GM13976 (cell line): ENCODE data around the gene CHST10.

Source experiments
- DNase-seq: peaks from one replicate; pipeline ENCODE4 v3.0.0; 2012; ENCODE audit warnings: low spot score
- in situ Hi-C: fragments of 300-500 bp; cut with MboI; formaldehyde crosslinking; loops from one replicate; pipeline ENCODE4 v1.12.0; 2022; ENCODE audit warnings: low sequenced_read_pairs, mixed read lengths, inconsistent platforms; ENCODE audit not compliant: unreplicated experiment
- TF ChIP-seq, protein P1 (sequence below): IDR thresholded peaks from 2 replicates; pipeline ENCODE4 v1.5.1; 2012; ENCODE audit warnings: borderline replicate concordance, mild to moderate bottlenecking; ENCODE audit not compliant: insufficient read depth; ENCODE audit errors: extremely low read depth, missing control alignments, control extremely low read depth

Gene CHST10

GRCh38 chr2:100418406-100418962 is 1.0 kb upstream of the CHST10 start:
- no peak for DNase-seq
- in situ Hi-C loops: no loop called here
- TF ChIP-seq, protein P1, sequence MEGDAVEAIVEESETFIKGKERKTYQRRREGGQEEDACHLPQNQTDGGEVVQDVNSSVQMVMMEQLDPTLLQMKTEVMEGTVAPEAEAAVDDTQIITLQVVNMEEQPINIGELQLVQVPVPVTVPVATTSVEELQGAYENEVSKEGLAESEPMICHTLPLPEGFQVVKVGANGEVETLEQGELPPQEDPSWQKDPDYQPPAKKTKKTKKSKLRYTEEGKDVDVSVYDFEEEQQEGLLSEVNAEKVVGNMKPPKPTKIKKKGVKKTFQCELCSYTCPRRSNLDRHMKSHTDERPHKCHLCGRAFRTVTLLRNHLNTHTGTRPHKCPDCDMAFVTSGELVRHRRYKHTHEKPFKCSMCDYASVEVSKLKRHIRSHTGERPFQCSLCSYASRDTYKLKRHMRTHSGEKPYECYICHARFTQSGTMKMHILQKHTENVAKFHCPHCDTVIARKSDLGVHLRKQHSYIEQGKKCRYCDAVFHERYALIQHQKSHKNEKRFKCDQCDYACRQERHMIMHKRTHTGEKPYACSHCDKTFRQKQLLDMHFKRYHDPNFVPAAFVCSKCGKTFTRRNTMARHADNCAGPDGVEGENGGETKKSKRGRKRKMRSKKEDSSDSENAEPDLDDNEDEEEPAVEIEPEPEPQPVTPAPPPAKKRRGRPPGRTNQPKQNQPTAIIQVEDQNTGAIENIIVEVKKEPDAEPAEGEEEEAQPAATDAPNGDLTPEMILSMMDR: no peak

DNA sequence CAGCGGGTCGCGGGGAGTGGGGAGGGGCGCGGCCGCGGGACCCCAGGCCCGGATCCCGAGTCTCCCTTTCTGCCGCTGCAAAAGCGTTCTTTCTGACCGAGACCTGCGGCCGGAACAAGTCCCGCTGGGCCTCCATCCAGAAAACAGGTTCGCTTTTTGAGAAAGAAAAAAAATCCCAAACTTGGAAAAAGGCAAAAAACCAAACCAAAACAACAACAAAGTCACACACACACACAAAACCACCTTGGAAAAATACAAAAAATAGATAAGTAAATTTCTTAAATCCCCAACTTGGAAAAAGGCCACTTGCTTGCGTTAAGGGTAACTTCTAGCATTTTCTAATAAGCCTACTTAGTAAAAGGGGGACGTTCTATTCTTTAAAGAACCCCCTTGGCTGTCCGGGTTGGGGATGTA is 250 bp upstream of the CHST10 start:
- TF ChIP-seq, protein P1: no peak
- in situ Hi-C loops: no loop called here
- DNase-seq: no peak

DNA sequence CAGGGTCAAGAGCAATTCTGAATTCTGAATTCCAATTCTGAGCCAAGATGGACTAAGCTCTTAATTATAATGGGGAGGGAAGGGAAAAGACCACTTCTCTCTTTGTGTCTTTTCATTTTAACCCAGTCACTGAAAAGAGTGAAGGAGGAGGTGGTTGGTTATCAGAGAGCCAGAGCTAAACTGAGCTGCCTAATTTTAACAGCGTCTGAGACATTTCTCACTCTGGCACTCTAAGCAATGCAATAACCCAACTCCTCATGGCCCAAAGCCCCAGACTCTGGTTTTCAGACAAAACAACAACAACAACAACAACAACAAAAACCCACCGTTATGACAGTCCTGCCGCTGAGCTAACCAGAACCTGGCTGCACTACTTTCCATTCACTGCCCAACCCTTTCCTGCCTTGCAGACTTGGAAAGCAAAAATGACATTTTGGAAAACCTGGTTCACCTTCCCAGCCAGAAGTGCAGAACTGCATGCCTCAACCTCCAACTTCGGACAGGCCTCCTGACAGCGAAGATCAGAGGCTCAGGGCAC is 1.0 kb downstream of the CHST10 start:
- in situ Hi-C loops: no loop called here
- DNase-seq: no peak
- TF ChIP-seq, protein P1: no peak

DNA sequence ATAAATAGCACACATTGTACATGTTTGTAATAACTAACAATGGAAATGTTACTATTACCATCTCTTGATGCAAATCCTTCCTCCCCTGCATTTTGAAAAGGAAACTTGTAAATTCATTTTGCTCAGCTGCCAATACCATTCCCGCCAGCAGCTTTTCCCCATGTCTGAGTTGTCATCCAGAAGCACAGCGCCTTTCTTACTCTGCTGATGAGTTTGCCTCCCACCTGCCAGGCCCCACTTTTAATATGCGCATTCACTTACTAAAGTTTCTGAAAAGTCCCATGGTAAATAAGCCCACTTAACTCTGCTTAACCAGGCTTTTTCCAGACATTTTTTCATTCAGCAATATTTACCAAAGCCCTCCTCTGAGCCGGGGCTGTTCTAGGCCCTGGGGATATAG is 3.9 kb downstream of the CHST10 start:
- in situ Hi-C loops: no loop called here
- no peak for DNase-seq
- TF ChIP-seq, protein P1: no peak

DNA sequence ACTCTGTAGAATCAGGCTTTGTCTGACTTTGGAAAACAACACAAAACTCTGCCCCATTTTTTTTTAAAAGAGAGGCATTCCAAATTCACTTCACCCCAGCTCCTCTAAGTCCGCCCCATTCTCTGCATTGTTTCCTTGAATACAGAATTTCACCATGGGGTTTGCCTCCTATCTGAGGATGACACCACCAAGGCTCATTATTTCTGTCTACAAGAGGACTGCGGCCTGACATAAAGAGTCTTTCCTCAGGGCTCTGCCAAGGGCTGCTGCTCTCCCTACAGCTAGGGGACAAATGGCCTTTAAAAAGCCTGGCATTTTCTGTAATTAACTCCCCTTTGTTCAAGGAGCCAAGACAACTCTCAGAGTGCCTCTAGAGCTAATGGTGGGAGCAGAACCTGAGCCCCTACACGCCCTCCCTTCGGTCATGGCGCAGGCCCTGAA is 4.6 kb downstream of the CHST10 start:
- TF ChIP-seq, protein P1: no peak
- in situ Hi-C loops: no loop called here
- no peak for DNase-seq

GRCh38 chr2:100412466-100412865 is 5.0 kb downstream of the CHST10 start:
- in situ Hi-C loops: no loop called here
- TF ChIP-seq, protein P1: no peak
- DNase-seq: no peak
